IMR-90 (cell line): ENCODE data around the gene HMOX2. TPM values are rescaled to one million over a fixed set of nuclear protein-coding genes. Genes with fewer than 3 reads are reported as not detected.

ENCODE experiments used
- ATAC-seq: fragments of 200-7000 bp; cut with Tn5 transposase; 2 replicates; pipeline ENCODE4 v1.9.1; 2020; ENCODE audit warnings: low read depth, mild to moderate bottlenecking, moderate library complexity
- BruUV-seq: library from RNA; stranded (reverse); fragments of 400-500 nt; replicated peaks from 2 replicates; lab custom pipeline; 2021; lab: Mats Ljungman, UMichigan
- CTCF ChIA-PET: fragments of 300-600 bp; formaldehyde crosslinking; extraction: SDS; loops from one replicate; lab custom pipeline; 2021; ENCODE audit warnings: antibody characterized with exemption; lab: Yijun Ruan, JAX
- POLR2A ChIA-PET: fragments of 300-600 bp; sonication (Branson Sonifier 250); formaldehyde crosslinking; loops from one replicate; lab custom pipeline; 2022; ENCODE audit warnings: antibody characterized with exemption; ENCODE audit not compliant: unreplicated experiment; lab: Charles Lee
- DNase-seq: peaks from one replicate; pipeline ENCODE4 v3.0.0; 2013
- H2AFZ ChIP-seq: replicated peaks from 2 replicates; pipeline ENCODE3; 2013; ENCODE audit warnings: low read length, mild to moderate bottlenecking; ENCODE audit not compliant: poor library complexity
- H2AK5ac ChIP-seq: 2 replicates; pipeline ENCODE4 v1.6.1; 2013; ENCODE audit warnings: low read depth, low read length, inconsistent platforms
- H2AK9ac ChIP-seq: replicated peaks from 2 replicates; pipeline ENCODE3; 2013; ENCODE audit warnings: mild to moderate bottlenecking, low read depth, low read length, moderate library complexity; ENCODE audit not compliant: poor library complexity
- H2BK120ac ChIP-seq: 2 replicates; pipeline ENCODE4 v1.6.1; 2013; ENCODE audit warnings: low read depth, low read length, inconsistent platforms
- H2BK15ac ChIP-seq: 3 replicates; pipeline ENCODE4 v1.6.1; 2013; ENCODE audit warnings: low read depth, low read length, inconsistent platforms
- H2BK20ac ChIP-seq: 2 replicates; pipeline ENCODE4 v1.6.1; 2013; ENCODE audit warnings: low read depth, mild to moderate bottlenecking, inconsistent platforms, low read length, moderate library complexity
- H2BK5ac ChIP-seq: 2 replicates; pipeline ENCODE4 v1.6.1; 2013; ENCODE audit warnings: mild to moderate bottlenecking, low read depth, low read length, inconsistent platforms; ENCODE audit not compliant: poor library complexity, severe bottlenecking
- H3K14ac ChIP-seq: replicated peaks from 2 replicates; pipeline ENCODE4 v1.6.1; 2013; ENCODE audit warnings: low read depth, low read length, inconsistent platforms
- H3K18ac ChIP-seq: 2 replicates; pipeline ENCODE4 v1.6.1; 2013; ENCODE audit warnings: low read depth, low read length, control low read depth
- H3K23ac ChIP-seq: 2 replicates; pipeline ENCODE4 v1.6.1; 2013; ENCODE audit warnings: low read depth, low read length, inconsistent platforms
- H3K27ac ChIP-seq: 2 replicates; pipeline ENCODE4 v1.5.1; 2013; ENCODE audit warnings: mild to moderate bottlenecking, control low read depth, low read length; ENCODE audit not compliant: insufficient read depth
- H3K27me3 ChIP-seq: 2 replicates; pipeline ENCODE4 v1.6.1; 2013; ENCODE audit warnings: low read length; ENCODE audit not compliant: control insufficient read depth, insufficient read depth
- H3K36me3 ChIP-seq: 2 replicates; pipeline ENCODE4 v1.6.1; 2013; ENCODE audit warnings: low read length, mixed read lengths; ENCODE audit not compliant: control insufficient read depth, insufficient read depth
- H3K4ac ChIP-seq: 2 replicates; pipeline ENCODE4 v1.6.1; 2013; ENCODE audit warnings: low read depth, low read length, inconsistent platforms
- H3K4me1 ChIP-seq: 2 replicates; pipeline ENCODE4 v1.6.1; 2013; ENCODE audit warnings: low read length, mixed read lengths; ENCODE audit not compliant: control insufficient read depth, insufficient read depth
- H3K4me2 ChIP-seq: 2 replicates; pipeline ENCODE4 v1.6.1; 2013; ENCODE audit warnings: low read depth, mild to moderate bottlenecking, control low read depth, low read length, moderate library complexity
- H3K4me3 ChIP-seq: 2 replicates; pipeline ENCODE4 v1.5.1; 2013; ENCODE audit warnings: low read depth, mild to moderate bottlenecking, control low read depth, low read length, moderate library complexity; ENCODE audit not compliant: insufficient read depth
- H3K56ac ChIP-seq: 2 replicates; pipeline ENCODE4 v1.6.1; 2013; ENCODE audit warnings: low read length, inconsistent platforms; ENCODE audit not compliant: insufficient read depth; ENCODE audit errors: extremely low read depth
- H3K79me1 ChIP-seq, 2 experiments: 2 replicates each; pipeline ENCODE4 v1.6.1; 2013; ENCODE audit warnings: low read length in 2 of 2, inconsistent platforms in 1 of 2, low read depth in 1 of 2
- H3K9ac ChIP-seq: 2 replicates; pipeline ENCODE4 v1.6.1; 2013; ENCODE audit warnings: low read depth, low read length, control low read depth
- H3K9me1 ChIP-seq: 2 replicates; pipeline ENCODE4 v1.6.1; 2013; ENCODE audit warnings: low read length, inconsistent platforms; ENCODE audit not compliant: insufficient read depth
- H3K9me3 ChIP-seq: 2 replicates; pipeline ENCODE4 v1.6.1; 2013; ENCODE audit warnings: low read length; ENCODE audit not compliant: control insufficient read depth, insufficient read depth
- H4K20me1 ChIP-seq: 2 replicates; pipeline ENCODE4 v1.6.1; 2013; ENCODE audit warnings: low read length, inconsistent platforms; ENCODE audit not compliant: insufficient read depth
- H4K5ac ChIP-seq: 2 replicates; pipeline ENCODE4 v1.6.1; 2013; ENCODE audit warnings: mild to moderate bottlenecking, low read depth, low read length, control low read depth
- H4K8ac ChIP-seq, 2 experiments: 2 replicates each; pipeline ENCODE4 v1.6.1; 2013; ENCODE audit warnings: low read depth in 2 of 2, low read length in 2 of 2, control low read depth in 1 of 2, inconsistent platforms in 1 of 2
- H4K91ac ChIP-seq: 2 replicates; pipeline ENCODE4 v1.6.1; 2013; ENCODE audit warnings: low read depth, low read length, inconsistent platforms; ENCODE audit not compliant: insufficient read depth
- BHLHE40 ChIP-seq: fragments of 150-350 bp; IDR thresholded peaks from 2 replicates; pipeline ENCODE4 v1.6.1; 2016; ENCODE audit warnings: mild to moderate bottlenecking, low read depth, low read length
- CEBPB ChIP-seq: IDR thresholded peaks from 2 replicates; pipeline ENCODE4 v1.6.1; 2012; ENCODE audit warnings: low read depth, low read length, improper control_type of control experiment
- CHD1 ChIP-seq: IDR thresholded peaks from 2 replicates; pipeline ENCODE4 v1.6.1; 2012; ENCODE audit warnings: low read depth, low read length, improper control_type of control experiment
- CTCF ChIP-seq: conservative IDR thresholded peaks from 2 replicates; pipeline ENCODE4 v1.5.1; 2012; ENCODE audit warnings: mild to moderate bottlenecking, low read depth, low read length, improper control_type of control experiment
- ELK1 ChIP-seq: fragments of 150-350 bp; IDR thresholded peaks from 2 replicates; pipeline ENCODE4 v1.6.1; 2016; ENCODE audit warnings: low read depth, mild to moderate bottlenecking, low read length, moderate library complexity, borderline replicate concordance
- FOS ChIP-seq: fragments of 150-350 bp; IDR thresholded peaks from 2 replicates; pipeline ENCODE4 v1.6.1; 2016; ENCODE audit warnings: low read depth, low read length
- MAFK ChIP-seq: IDR thresholded peaks from 2 replicates; pipeline ENCODE4 v1.6.1; 2012; ENCODE audit warnings: low read depth, low read length, improper control_type of control experiment
- MAZ ChIP-seq: IDR thresholded peaks from 2 replicates; pipeline ENCODE4 v1.6.1; 2012; ENCODE audit warnings: low read depth, mild to moderate bottlenecking, low read length, improper control_type of control experiment, moderate library complexity, borderline replicate concordance
- MXI1 ChIP-seq: IDR thresholded peaks from 2 replicates; pipeline ENCODE4 v1.6.1; 2012; ENCODE audit warnings: low read depth, mild to moderate bottlenecking, low read length, moderate library complexity, borderline replicate concordance
- NFE2L2 ChIP-seq: fragments of 150-350 bp; IDR thresholded peaks from 2 replicates; pipeline ENCODE4 v1.6.1; 2016; ENCODE audit warnings: low read depth, mild to moderate bottlenecking, low read length
- POLR2A ChIP-seq: IDR thresholded peaks from 2 replicates; pipeline ENCODE4 v1.6.1; 2012; ENCODE audit warnings: mild to moderate bottlenecking, low read depth, low read length
- RAD21 ChIP-seq: IDR thresholded peaks from 2 replicates; pipeline ENCODE4 v1.6.1; 2012; ENCODE audit warnings: low read length, improper control_type of control experiment
- RCOR1 ChIP-seq: IDR thresholded peaks from 2 replicates; pipeline ENCODE4 v1.6.1; 2012; ENCODE audit warnings: mild to moderate bottlenecking, low read length, improper control_type of control experiment; ENCODE audit not compliant: insufficient replicate concordance
- RFX5 ChIP-seq: IDR thresholded peaks from 2 replicates; pipeline ENCODE4 v1.8.0; 2012; ENCODE audit warnings: low read depth, mild to moderate bottlenecking, low read length, moderate library complexity
- SMC3 ChIP-seq: fragments of 150-350 bp; IDR thresholded peaks from 2 replicates; pipeline ENCODE4 v1.6.1; 2016; ENCODE audit warnings: low read depth, mild to moderate bottlenecking, antibody characterized with exemption, low read length, moderate library complexity
- USF2 ChIP-seq: fragments of 150-350 bp; IDR thresholded peaks from 2 replicates; pipeline ENCODE4 v1.6.1; 2017; ENCODE audit warnings: mild to moderate bottlenecking, antibody characterized with exemption, low read length, low read depth
- WGBS, 2 experiments: methylation state at CpG; one replicate each; pipeline versions ENCODE4 v1.1.5 to v1.1.7; 2013; ENCODE audit warnings: missing lambda C conversion rate in 2 of 2; ENCODE audit not compliant: insufficient read length in 1 of 2; ENCODE audit errors: extremely low coverage in 2 of 2; 5-methylcytosine and 5-hydroxymethylcytosine counted together
- dilution Hi-C: fragments of 300-500 bp; cut with HindIII; formaldehyde crosslinking; loops from one replicate; pipeline ENCODE4 v1.14.3; 2018; ENCODE audit warnings: low sequenced_read_pairs; ENCODE audit not compliant: unreplicated experiment
- in situ Hi-C: fragments of 300-500 bp; cut with MboI; formaldehyde crosslinking; loops from 3 replicates; pipeline ENCODE4 v1.14.3; 2019; ENCODE audit warnings: low sequenced_read_pairs, inconsistent platforms, mixed read lengths
- intact Hi-C: fragments of 100-400 bp; cut with micrococcal nuclease; formaldehyde crosslinking; loops from 2 replicates; pipeline ENCODE4 v1.10.0; 2022
- polyA plus RNA-seq, 3 experiments: library from polyadenylated mRNA; depleted of rRNA; stranded (reverse); fragments of >200 nt; gene quantifications; 2 replicates each; pipeline ENCODE4 v1.2.3, GENCODE V29; 2012; ENCODE audit warnings: low replicate concordance in 1 of 3
- total RNA-seq: library from RNA; depleted of rRNA; stranded (reverse); fragments of >200 nt; gene quantifications from 2 replicates; pipeline ENCODE4 v1.2.3, GENCODE V29; 2012

The HMOX2 gene
- total and polyA plus RNA-seq, 2 of the 4 experiments (the other 2 are of a cell fraction), result 93.9 to 98.8 TPM

GRCh38 chr16:4477966-4478365 lies 1.8 kb downstream of the HMOX2 start:
- no peak overlapping the region for H3K14ac ChIP-seq
- H4K20me1 ChIP-seq, result peaks cover 7% of the 10 kb centered on the region; the same call in 1 of the 2 replicates
- no peak overlapping the region for H2BK20ac ChIP-seq
- no peaks in the 10 kb centered on the region for H3K9me3 ChIP-seq
- no peak overlapping the region for H2BK15ac ChIP-seq
- no peak overlapping the region for H2AK9ac ChIP-seq
- TF ChIP-seq USF2, result no peak
- TF ChIP-seq CEBPB, result peak; percentile 50; the same call in 1 of the 2 replicates
- no peak for TF ChIP-seq RCOR1
- TF ChIP-seq RAD21, result no peak; the same call in 1 of the 2 replicates
- peak; percentile 23; the same call in 1 of the 2 replicates for TF ChIP-seq FOS
- no peak for TF ChIP-seq CHD1
- TF ChIP-seq ELK1, result no peak
- TF ChIP-seq MXI1, result no peak
- no peak for TF ChIP-seq SMC3
- TF ChIP-seq MAFK, result no peak
- TF ChIP-seq CTCF, result peak; percentile 37; the same call in 1 of the 2 replicates
- peak; percentile 82 for TF ChIP-seq BHLHE40
- TF ChIP-seq RFX5, result no peak
- TF ChIP-seq POLR2A, result no peak
- TF ChIP-seq NFE2L2, result no peak
- no peak for TF ChIP-seq MAZ
- H4K5ac ChIP-seq, result no peak overlapping the region
- no peak overlapping the region for H3K23ac ChIP-seq
- intact Hi-C loops (no loop called here), in situ Hi-C loops (no loop called here), dilution Hi-C loops (no loop called here)
- no peak overlapping the region for H2BK120ac ChIP-seq
- H3K9ac ChIP-seq, result no peak overlapping the region
- ChIA-PET CTCF (interaction anchor here (1.0 kb wide), 1 partner anchor 22 kb away, joined by 5 read pairs; no protein-coding TSS in a partner anchor), POLR2A (no interaction called here)
- H2AK5ac ChIP-seq, result no peak overlapping the region
- H2BK5ac ChIP-seq, result no peak overlapping the region
- peaks cover 5% of the 10 kb centered on the region; the same call in 1 of the 2 replicates for H3K9me1 ChIP-seq
- H3K27me3 ChIP-seq, result no peaks in the 10 kb centered on the region
- DNase-seq (peak; percentile 61), ATAC-seq (no peak)
- WGBS, 2 experiments, result 0% methylated on average over 1 of the region's 2 CpGs; no CpG with 5 or more reads in 1 of the 2 experiments
- peaks cover 27 to 67% of the 10 kb centered on the region in 2 experiments for H3K79me1 ChIP-seq
- H2AFZ ChIP-seq, result no peak overlapping the region
- no peak overlapping the region for H3K4me3 ChIP-seq
- H3K36me3 ChIP-seq, result no peaks in the 10 kb centered on the region; the same call in 1 of the 2 replicates
- H3K4me1 ChIP-seq, result peaks cover 5% of the 10 kb centered on the region; the same call in 1 of the 2 replicates
- no peak overlapping the region for H3K56ac ChIP-seq
- no peak overlapping the region for H4K91ac ChIP-seq
- H4K8ac ChIP-seq, result no peak overlapping the region
- BruUV-seq, result no TSS peak
- no peak overlapping the region for H3K27ac ChIP-seq
- H3K18ac ChIP-seq, result no peak overlapping the region
- peak overlapping the region; percentile 6; the same call in 1 of the 2 replicates for H3K4me2 ChIP-seq
- no peak overlapping the region for H3K4ac ChIP-seq
